ENCODE results near the gene RANBP1. TPM values are rescaled to one million over a fixed set of nuclear protein-coding genes. Genes with fewer than 3 reads are reported as not detected.
A peak's percentile ranks its signal among the peaks of the same experiment; 100 is the strongest.

RANBP1 gene
- total RNA-seq, 2 experiments from 2014 or later, result 402 to 506 TPM

GRCh38 chr22:20116951-20117632 lies 1.2 kb downstream of the RANBP1 start, which contains the start of gene TRMT2A:
Gene TRMT2A, minus strand, starts transcription at chr22:20117226. Its CDS starts 320 bp downstream, at chr22:20116906.
- H3K4me1 Mint-ChIP-seq, result peaks cover 47% of the 10 kb centered on the region
- intact Hi-C loops (cut with DNase I, micrococcal nuclease), result loop anchor here (1.0 to 5.0 kb wide), 20 partner anchors 14 to 1470 kb away; partner anchors contain the start of genes DGCR8 (in 2 of the 2), TANGO2 (in 2 of the 2), ARVCF (in 1 of the 2) and CDC45 (in 1 of the 2)
- CTCF ChIA-PET, result interaction anchor here (0.7 to 3.5 kb wide), 3 partner anchors 12 to 68 kb away, joined by 3 to 14 read pairs (median 3); no protein-coding TSS in a partner anchor

DNA sequence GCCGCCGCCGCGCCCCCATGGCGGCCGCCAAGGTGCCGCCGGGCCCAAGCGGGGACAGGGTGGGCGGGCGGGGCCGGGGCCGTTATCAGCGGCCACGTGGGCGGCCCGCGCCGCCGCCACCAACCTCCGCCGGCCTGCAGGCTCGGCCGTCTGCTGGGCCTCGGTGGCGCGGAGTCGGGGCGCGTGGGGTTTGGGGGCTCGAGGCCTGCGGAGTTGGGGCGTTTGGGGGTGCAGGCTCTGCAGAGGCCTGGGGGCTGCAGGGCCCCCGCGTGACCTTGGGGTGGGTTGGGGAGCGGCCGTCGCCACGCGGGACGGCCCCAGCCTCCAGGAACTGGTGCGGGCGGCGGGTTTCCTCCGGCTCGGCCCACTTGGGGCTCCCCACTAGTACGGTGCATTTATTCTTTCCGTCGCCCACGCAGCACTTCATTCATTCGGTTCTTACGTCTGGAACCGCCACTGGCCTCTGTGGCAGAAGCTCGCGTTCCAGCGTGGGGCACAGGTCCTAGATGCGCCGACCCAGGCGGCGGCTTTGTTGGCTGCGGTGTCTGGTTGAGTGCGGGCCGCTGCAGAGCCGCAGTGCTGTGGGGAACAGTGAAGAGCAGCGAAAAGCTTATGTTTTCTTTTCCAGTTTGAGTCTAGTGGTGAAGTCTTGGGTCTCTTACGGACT lies 1.9 kb downstream of the RANBP1 start:
- Mint-ChIP-seq H3K27me3 (no peaks in the 10 kb centered on the region), H3K4me1 (peaks cover 49% of the 10 kb centered on the region), H3K4me3 (peak overlapping the region; percentile 94), H3K36me3 (ENCODE audit: low read depth) (peaks cover 57% of the 10 kb centered on the region), H3K9me3 (ENCODE audit: low read depth) (no peaks in the 10 kb centered on the region), H3K27ac (peak overlapping the region; percentile 91)
- ChIA-PET CTCF (interaction anchor here (0.7 to 3.5 kb wide), 3 partner anchors 12 to 69 kb away, joined by 3 to 14 read pairs (median 3); no protein-coding TSS in a partner anchor), POLR2A (interaction anchor here (0.6 to 3.9 kb wide), 8 partner anchors 8 to 391 kb away, joined by 3 to 26 read pairs (median 4); partner anchors contain the start of genes DGCR6L, TANGO2 and ZDHHC8)
- ATAC-seq (peak; percentile 51), DNase-seq (peak; percentile 92)
- intact Hi-C loops (cut with DNase I, micrococcal nuclease), result loop anchor here (1.0 to 5.0 kb wide), 21 partner anchors 12 to 1470 kb away; partner anchors contain the start of genes DGCR8 (in 2 of the 2), TANGO2 (in 2 of the 2), ARVCF (in 1 of the 2) and CDC45 (in 1 of the 2)

More at GRCh38 chr22:20116951-20117632, 1.2 kb downstream of the RANBP1 start, which contains the start of gene TRMT2A:
- H3K27ac Mint-ChIP-seq, result peak within 1 kb of the TSS; percentile 91
- H3K27me3 Mint-ChIP-seq, result no peaks in the 10 kb centered on the region
- no peaks in the 10 kb centered on the region for H3K9me3 Mint-ChIP-seq (ENCODE audit: low read depth)
- peak within 1 kb of the TSS; percentile 94 for H3K4me3 Mint-ChIP-seq
- peaks cover 53% of the 10 kb centered on the region for H3K36me3 Mint-ChIP-seq (ENCODE audit: low read depth)
- peak; percentile 79 for ATAC-seq
- POLR2A ChIA-PET, result interaction anchor here (1.0 to 3.9 kb wide), 6 partner anchors 9 to 203 kb away, joined by 3 to 26 read pairs (median 5); partner anchors contain the start of genes DGCR6L, TANGO2 and ZDHHC8
- peak; percentile 99 for DNase-seq

DNA sequence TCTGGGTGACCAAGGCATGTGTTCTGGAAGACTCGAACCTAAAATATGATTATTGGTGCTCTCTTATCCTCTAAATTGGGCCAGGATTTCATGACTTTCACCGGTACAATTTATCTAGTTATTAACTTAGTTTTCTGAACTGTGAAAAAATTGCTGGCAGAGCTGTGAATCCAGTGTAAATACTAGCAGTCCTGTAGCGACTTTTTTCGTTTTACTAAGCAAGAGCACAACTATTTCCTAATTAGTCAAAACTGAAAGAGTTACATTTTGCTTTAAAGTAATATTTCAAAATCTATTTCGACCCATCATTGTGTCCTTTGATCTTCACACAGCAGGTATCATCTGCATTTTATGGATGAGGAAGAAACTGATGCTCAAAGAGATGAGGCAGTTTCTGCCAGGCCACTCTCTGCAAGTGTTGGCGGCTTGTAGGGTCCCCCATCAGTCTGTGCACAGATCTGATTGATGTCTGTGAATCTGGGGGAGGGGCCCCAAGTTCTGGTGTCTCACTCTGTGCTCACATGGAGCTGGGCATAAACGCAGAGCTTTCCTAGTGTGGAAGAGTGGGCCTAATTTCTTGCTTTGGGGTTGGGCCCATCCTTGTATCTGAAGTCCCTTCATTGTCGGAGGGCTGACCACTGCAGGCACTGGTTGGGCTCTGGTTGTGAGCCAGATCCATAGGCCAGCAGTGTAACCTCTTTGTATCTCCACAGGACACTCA lies 2.6 kb downstream of the RANBP1 start:
- no peaks in the 10 kb centered on the region for H3K9me3 Mint-ChIP-seq (ENCODE audit: low read depth)
- no peaks in the 10 kb centered on the region for H3K27me3 Mint-ChIP-seq
- H3K36me3 Mint-ChIP-seq (ENCODE audit: low read depth), result peaks cover 58% of the 10 kb centered on the region
- peak overlapping the region; percentile 91 for H3K27ac Mint-ChIP-seq
- CTCF ChIA-PET, result interaction anchor here (0.6 to 3.5 kb wide), 2 partner anchors 11 to 25 kb away, joined by 3 to 14 read pairs; no protein-coding TSS in a partner anchor
- POLR2A ChIA-PET, result interaction anchor here (0.6 to 3.9 kb wide), 5 partner anchors 9 to 391 kb away, joined by 3 to 26 read pairs (median 3); partner anchors contain the start of gene ZDHHC8
- peaks cover 49% of the 10 kb centered on the region for H3K4me1 Mint-ChIP-seq
- DNase-seq (no peak), ATAC-seq (no peak)
- H3K4me3 Mint-ChIP-seq, result peak overlapping the region; percentile 94
- intact Hi-C loops (cut with DNase I, micrococcal nuclease), result loop anchor here (1.0 to 5.0 kb wide), 5 partner anchors 11 to 1469 kb away; partner anchors contain the start of gene ESS2 (in 1 of the 2)

DNA sequence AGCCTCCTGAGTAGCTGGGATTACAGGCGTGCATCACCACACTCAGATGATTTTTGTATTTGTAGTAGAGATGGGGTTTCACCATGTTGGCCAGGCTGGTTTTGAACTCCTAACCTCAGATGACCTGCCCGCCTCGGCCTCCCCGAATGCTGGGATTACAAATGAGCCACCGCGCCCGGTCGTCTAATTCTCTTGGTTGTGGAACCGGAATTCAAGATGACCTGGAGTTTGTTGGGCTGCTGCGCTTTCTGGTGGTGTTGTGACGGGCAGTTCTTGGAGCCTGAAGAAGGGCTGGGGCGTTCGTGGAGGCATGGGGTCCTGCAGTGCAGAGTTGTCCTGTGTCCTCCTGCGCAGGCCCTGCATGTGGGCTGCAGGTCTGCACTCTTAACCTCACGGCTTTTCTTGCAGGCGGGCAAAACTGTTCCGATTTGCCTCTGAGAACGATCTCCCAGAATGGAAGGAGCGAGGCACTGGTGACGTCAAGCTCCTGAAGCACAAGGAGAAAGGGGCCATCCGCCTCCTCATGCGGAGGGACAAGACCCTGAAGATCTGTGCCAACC lies 6.0 kb downstream of the RANBP1 start:
- H3K27ac Mint-ChIP-seq, result no peak overlapping the region
- H3K9me3 Mint-ChIP-seq (ENCODE audit: low read depth), result no peaks in the 10 kb centered on the region
- no peaks in the 10 kb centered on the region for H3K27me3 Mint-ChIP-seq
- ChIA-PET CTCF (no interaction called here), POLR2A (no interaction called here)
- H3K4me1 Mint-ChIP-seq, result peaks cover 34% of the 10 kb centered on the region
- peaks cover 62% of the 10 kb centered on the region for H3K36me3 Mint-ChIP-seq (ENCODE audit: low read depth)
- intact Hi-C loops (cut with DNase I, micrococcal nuclease), result no loop called here
- no peak for ATAC-seq
- peak overlapping the region; percentile 4 for H3K4me3 Mint-ChIP-seq
- DNase-seq, result no peak

- H3K9me3 Mint-ChIP-seq (ENCODE audit: low read depth), result no peaks in the 10 kb centered on the region
- intact Hi-C loops (cut with DNase I, micrococcal nuclease), result no loop called here
- peaks cover 36% of the 10 kb centered on the region for H3K4me1 Mint-ChIP-seq
- CTCF ChIA-PET, result interaction anchor here (0.7 kb wide), 1 partner anchor 607 kb away, joined by 3 read pairs; no protein-coding TSS in a partner anchor
- DNase-seq (no peak), ATAC-seq (no peak)
- POLR2A ChIA-PET, result no interaction called here
- H3K27ac Mint-ChIP-seq, result no peak overlapping the region
- no peak overlapping the region for H3K4me3 Mint-ChIP-seq
- H3K36me3 Mint-ChIP-seq (ENCODE audit: low read depth), result peaks cover 67% of the 10 kb centered on the region
- H3K27me3 Mint-ChIP-seq, result no peaks in the 10 kb centered on the region
Measured at GRCh38 chr22:20123366-20124082, 7.6 kb downstream of the RANBP1 start.

DNA sequence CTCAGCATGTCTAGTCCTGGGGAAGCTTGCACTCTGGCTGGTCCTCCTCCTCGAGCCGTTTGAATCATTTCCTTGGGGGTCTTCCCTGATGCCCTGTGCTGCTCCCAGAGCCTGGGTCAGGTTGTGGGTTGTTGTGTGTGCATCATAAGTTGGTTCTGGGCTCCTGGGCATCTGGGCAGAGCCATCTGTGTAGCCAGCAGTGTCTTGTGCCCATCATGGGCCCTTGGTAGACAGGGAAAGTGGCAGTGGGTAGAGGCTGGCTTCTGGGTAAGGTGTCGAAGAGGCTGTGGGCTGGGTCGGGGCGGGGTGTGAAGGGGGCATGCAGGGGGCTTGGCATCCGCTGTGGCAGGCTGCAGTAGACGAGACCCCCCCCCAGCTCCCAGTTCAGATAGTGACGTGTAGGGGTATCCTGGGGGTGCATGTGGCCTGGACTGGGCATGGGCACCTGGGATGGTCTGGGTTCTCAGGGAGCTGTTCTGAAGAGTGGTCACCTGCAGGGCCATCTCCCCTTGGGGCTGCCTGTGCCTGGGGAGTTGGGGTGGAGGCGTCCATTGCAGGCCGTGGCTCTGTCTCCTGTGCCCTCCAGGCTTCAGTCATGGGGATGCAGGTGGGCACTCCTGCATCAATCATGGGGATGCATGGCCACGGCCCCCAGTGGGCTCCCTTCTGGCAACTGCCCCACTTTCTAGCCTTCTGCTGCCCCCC lies 8.3 kb downstream of the RANBP1 start:
- intact Hi-C loops (cut with DNase I, micrococcal nuclease), result no loop called here
- H3K36me3 Mint-ChIP-seq (ENCODE audit: low read depth), result peaks cover 61% of the 10 kb centered on the region
- POLR2A ChIA-PET, result no interaction called here
- ATAC-seq (no peak), DNase-seq (no peak)
- no peaks in the 10 kb centered on the region for H3K27me3 Mint-ChIP-seq
- H3K4me3 Mint-ChIP-seq, result no peak overlapping the region
- H3K9me3 Mint-ChIP-seq (ENCODE audit: low read depth), result no peaks in the 10 kb centered on the region
- CTCF ChIA-PET, result interaction anchor here (0.7 kb wide), 1 partner anchor 608 kb away, joined by 3 read pairs; no protein-coding TSS in a partner anchor
- H3K27ac Mint-ChIP-seq, result no peak overlapping the region
- peaks cover 39% of the 10 kb centered on the region for H3K4me1 Mint-ChIP-seq

GRCh38 chr22:20125201-20126174 lies 9.6 kb downstream of the RANBP1 start:
- ChIA-PET CTCF (interaction anchor here (0.6 kb wide), 2 partner anchors 22 to 197 kb away, joined by 3 read pairs; no protein-coding TSS in a partner anchor), POLR2A (interaction anchor here (0.6 to 1.9 kb wide), 2 partner anchors 8 to 14 kb away, joined by 4 to 6 read pairs; partner anchors contain the start of gene TRMT2A)
- intact Hi-C loops (cut with DNase I, micrococcal nuclease), result no loop called here
- H3K4me1 Mint-ChIP-seq, result peaks cover 28% of the 10 kb centered on the region
- H3K9me3 Mint-ChIP-seq (ENCODE audit: low read depth), result no peaks in the 10 kb centered on the region
- no peak overlapping the region for H3K4me3 Mint-ChIP-seq
- H3K27me3 Mint-ChIP-seq, result no peaks in the 10 kb centered on the region
- peaks cover 49% of the 10 kb centered on the region for H3K36me3 Mint-ChIP-seq (ENCODE audit: low read depth)
- no peak for ATAC-seq
- no peak overlapping the region for H3K27ac Mint-ChIP-seq
- DNase-seq, result no peak

GRCh38 chr22:20126284-20127029 lies 10.6 kb downstream of the RANBP1 start:
- Mint-ChIP-seq H3K4me3 (no peak overlapping the region), H3K4me1 (peaks cover 24% of the 10 kb centered on the region), H3K27me3 (no peaks in the 10 kb centered on the region), H3K36me3 (ENCODE audit: low read depth) (peaks cover 45% of the 10 kb centered on the region), H3K27ac (no peak overlapping the region), H3K9me3 (ENCODE audit: low read depth) (no peaks in the 10 kb centered on the region)
- intact Hi-C loops (cut with DNase I, micrococcal nuclease), result no loop called here
- ChIA-PET POLR2A (interaction anchor here (0.6 to 1.9 kb wide), 2 partner anchors 9 to 15 kb away, joined by 4 to 6 read pairs; partner anchors contain the start of gene TRMT2A), CTCF (no interaction called here)
- ATAC-seq, result no peak
- DNase-seq, result no peak
